Prostate gland (tissue), 2 donors: ENCODE results near the gene TBC1D2.

ENCODE experiments used
- CTCF ChIP-seq, 4 experiments: fragments of 200-600 bp in 2 of 4; fragments of 450-650 bp in 2 of 4; sonication (generic) in 2 of 4; IDR thresholded peaks; 1 replicate in 3 of 4; 2 replicates in 1 of 4; pipeline ENCODE4 v1.5.1; 2016 to 2019; ENCODE audit warnings: antibody characterized with exemption in 4 of 4, mild to moderate bottlenecking in 2 of 4, moderate library complexity in 2 of 4
- POLR2A ChIP-seq: fragments of 450-650 bp; IDR thresholded peaks from one replicate; pipeline ENCODE4 v1.6.1; 2016; ENCODE audit warnings: antibody characterized with exemption, mild to moderate bottlenecking
- POLR2AphosphoS5 ChIP-seq: sonication (generic); formaldehyde crosslinking; IDR thresholded peaks from one replicate; pipeline ENCODE4 v1.6.1; 2017; ENCODE audit warnings: antibody characterized with exemption

- TF ChIP-seq POLR2A (no peak), CTCF (IDR thresholded peaks at IDR 0.05) (no peak), POLR2AphosphoS5 (no peak)
Measured at GRCh38 chr9:98208635-98209034, 46.8 kb downstream of the TBC1D2 start.
